NCI-H82 (cell line): ENCODE measurements around the gene PIK3R1.

Source experiments
- DNase-seq: peaks from one replicate; lab custom pipeline; 2025; lab: John Stamatoyannopoulos, UW

Gene PIK3R1

DNA sequence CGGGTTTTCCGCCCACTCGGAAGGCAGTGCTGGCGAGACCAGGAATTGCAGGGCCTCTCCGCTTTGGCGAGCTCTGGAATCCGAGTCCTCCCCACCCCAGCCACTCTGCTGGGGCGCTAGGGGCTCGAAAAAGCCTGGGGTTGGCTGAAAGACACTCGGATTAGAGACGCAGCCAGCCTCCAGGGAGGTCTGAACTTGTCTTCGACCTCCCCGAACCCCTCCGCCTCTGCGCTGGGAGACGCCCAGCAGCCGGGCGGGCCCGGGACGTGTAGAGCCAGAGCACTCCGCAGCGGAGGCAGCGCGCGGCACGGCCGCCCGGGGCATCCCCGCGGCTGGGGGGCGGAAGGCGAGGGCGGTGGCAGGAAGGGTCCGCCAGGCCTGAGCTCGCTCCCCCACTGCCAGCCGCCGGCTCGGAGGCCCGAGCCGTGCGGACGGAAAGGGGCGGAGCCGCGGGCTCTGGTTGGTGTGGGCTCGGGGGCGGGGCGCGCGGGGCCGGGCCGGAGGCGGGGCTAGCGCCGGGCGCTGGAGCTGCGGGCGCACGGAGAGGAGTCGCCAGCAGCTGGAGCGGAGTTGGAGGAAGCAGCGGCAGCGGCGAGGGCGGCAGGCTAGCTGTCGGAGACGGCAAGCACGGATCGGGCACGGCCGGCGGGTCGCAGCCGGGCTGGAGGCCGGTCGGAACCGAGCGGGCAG is at the start of gene PIK3R1:
Gene PIK3R1 (plus strand): TSS at position 549 of the 690 bp plus-strand sequence. CDS start 10,920 bp downstream, outside the sequence.
- DNase-seq: peak; percentile 94

DNA sequence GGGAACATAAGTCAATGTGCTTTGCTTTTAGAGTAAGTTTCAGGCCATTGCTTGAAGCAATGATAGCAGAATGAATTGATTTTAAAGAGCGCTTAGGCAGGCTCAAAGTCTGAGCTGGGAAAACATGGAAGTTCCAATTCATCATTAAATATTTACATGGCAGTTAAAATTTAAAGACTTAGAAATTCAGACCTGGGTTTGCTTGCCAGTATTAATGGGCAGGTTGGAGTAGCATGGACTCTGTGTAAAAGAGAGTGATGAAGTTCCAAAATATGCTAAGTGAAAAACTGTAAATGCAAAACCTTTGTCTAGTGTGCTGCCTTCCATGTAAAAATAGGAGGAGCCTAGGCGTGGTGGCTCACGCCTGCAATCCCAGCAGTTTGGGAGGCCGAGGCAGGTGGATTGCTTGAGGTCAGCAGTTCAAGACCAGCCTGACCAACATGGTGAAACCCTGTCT is 48.3 kb upstream of the PIK3R1 start:
- no peak for DNase-seq

DNA sequence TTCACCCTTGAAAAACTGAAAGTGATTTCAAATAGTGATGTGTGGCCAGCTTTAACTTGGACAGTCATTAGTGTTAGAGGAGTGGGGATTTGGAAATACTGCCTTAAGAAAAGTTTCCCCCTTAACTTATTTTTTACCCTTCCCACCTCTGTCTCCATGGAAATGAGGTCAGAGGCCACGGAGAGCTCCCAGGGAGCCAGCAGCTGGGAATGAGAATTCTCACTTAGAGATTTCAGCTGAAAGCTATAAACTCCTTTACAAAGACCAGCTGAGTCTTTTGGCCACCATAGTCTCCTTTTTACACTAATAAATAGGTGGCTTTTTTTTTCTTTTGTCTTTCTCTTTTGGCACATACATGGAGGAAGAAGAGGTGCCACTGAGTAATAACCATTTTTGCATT is 45.7 kb upstream of the PIK3R1 start:
- DNase-seq: no peak

DNA sequence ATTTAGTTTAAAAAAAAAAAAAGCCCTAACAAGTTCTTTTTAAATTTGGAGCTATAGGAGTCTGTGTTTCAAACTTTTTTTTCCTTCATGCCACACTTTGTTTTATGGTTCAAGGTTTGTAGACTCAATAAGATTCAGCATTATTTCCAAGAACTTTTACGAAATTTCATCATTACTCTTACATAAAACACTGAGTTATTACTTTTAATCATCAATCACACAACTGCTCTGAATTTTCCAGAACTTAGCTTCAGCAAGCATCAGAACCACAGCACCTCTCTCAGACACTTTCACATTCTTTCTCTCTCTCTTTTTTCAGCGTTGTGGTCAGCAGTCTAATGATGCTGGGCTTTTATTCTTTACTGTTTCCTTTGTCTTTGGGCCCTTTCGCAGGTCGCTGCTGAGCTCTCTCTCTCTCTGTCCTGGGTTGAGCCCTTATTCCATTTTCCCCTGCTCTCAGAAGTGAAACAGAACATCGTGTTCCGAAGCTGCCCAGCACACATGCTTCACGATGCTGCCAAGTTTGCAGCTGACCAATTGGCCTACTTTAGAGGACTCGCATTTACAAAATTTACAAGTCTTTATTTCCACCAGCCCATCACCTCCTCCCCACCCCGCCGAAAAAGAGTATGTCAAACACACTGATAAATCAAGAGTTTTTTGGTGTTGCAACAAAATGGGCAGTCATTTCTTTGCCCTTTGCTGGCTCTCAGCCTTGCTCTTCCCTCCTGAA is 44.6 kb upstream of the PIK3R1 start:
- DNase-seq: no peak

DNA sequence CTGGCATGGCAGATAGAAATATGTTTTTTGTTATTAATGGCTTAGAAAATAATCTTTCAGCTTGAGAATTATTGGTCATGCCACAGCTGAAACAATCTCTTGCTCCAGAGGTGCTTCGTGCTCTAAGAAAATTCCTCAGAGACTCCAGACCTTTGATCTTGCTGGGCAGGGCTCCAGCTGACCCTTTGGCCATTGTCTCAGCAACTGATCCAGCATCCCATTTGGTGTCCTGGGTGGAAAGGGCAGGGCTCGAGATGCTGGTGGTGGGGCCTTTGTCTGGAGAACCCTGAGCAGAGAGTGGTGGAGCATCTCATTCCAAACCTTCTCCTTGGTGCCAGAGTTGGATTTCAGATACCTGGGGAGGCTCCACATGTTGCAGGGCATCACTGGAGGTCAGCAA is 43.2 kb upstream of the PIK3R1 start:
- DNase-seq: no peak

DNA sequence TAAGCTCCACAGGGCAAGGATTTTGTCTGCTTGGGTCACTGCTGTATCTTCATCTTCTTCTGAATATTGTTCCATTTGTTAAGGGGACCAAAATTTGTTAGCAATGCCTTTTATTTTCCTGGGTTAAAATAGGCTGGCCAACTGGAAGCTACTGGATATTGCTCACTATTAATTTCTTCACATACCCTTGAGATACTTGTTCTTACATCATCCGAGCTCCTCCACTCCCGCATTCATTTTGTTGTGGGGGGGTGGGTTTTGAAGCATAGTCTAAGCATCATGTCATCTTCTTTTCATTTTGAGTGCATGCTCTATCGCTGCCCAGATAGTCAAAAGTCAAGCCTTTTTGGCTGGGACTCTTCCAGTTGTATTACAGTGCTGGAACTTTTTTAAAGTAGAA is 42.5 kb upstream of the PIK3R1 start:
- no peak for DNase-seq

DNA sequence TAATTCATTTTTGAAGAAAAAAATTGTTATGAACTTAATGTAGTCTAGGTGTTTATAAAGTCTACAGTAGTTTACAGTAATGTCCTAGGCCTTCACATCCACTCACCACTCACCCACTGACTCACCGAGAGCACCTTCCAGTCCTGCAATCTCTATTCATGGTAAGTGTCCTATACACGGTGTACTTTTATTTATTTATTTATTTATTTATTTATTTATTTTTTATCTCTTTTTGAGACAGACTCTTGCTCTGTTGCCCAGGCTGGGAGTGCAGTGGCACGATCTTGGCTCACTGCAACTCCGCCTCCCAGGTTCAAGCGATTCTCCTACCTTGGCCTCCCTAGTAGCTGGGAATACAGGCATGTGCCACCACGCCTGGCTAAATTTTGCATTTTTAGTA is 39.3 kb upstream of the PIK3R1 start:
- DNase-seq: no peak

DNA sequence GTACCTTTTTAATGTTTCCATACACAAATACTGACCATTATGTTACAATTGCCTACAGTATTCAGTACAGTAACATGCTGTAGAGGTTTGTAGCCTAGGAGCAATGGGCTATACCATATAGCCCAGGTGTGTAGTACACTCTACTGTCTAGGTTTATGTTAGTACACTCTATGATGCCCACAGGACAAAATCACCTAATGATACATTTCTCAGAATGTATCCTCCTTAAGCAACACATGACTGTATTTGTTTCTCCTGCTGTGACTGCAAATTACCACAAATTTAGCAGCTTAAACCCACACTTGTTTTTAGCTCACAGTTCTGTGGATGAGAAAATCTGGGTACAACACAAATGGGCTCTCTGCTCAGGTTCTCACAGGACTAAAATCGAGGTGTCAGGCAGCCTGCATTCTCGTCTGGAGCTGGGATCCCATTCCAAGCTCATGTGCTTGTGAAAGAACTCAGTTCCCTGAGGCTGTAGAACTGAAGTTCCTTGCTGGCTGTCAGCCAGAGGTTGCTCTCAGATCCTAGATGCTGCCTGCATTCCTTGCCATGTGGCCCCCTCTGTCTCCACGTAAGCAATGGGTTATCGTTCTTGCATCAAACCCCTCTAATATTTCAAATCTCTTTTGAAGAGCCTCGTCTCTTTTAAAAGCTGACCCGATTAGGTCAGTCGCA is 38.6 kb upstream of the PIK3R1 start:
- DNase-seq: no peak

DNA sequence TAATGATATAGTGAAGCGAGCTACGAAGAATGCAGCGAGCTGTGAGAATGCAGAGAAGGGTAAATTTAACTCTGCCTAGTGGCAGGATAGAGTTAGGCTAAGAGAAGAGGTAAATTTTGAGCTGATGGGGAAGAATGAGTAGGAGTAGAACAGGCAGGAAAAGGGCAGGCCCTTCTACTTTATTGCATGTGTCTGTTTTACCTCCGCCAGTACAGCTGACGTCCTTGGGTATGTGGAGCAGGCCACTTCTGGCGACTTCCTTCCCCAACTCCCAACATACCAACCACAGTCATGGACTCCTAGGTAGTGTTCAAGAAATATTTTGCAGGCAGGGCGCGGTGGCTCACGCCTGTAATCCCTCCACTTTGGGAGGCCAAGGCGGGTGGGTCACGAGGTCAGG is 37.9 kb upstream of the PIK3R1 start:
- DNase-seq: no peak

DNA sequence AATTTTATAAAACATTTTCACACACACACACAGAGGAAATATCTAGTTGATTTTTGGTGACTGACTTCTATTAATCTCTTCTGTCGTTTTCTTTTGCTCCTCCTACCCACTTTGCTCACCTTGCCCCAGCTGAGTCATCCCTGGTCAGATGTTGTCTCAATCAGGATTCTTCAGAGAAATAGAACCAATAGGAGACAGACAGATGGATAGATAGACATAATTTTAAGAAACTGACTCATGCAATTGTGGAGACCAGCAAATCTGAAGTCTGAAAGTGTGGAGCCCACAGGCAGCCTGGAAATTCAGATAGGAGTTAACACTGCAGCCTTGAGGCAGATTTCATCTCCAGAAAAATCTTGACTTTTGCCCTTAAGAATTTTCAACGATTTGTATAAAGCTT is 37.0 kb upstream of the PIK3R1 start:
- no peak for DNase-seq

DNA sequence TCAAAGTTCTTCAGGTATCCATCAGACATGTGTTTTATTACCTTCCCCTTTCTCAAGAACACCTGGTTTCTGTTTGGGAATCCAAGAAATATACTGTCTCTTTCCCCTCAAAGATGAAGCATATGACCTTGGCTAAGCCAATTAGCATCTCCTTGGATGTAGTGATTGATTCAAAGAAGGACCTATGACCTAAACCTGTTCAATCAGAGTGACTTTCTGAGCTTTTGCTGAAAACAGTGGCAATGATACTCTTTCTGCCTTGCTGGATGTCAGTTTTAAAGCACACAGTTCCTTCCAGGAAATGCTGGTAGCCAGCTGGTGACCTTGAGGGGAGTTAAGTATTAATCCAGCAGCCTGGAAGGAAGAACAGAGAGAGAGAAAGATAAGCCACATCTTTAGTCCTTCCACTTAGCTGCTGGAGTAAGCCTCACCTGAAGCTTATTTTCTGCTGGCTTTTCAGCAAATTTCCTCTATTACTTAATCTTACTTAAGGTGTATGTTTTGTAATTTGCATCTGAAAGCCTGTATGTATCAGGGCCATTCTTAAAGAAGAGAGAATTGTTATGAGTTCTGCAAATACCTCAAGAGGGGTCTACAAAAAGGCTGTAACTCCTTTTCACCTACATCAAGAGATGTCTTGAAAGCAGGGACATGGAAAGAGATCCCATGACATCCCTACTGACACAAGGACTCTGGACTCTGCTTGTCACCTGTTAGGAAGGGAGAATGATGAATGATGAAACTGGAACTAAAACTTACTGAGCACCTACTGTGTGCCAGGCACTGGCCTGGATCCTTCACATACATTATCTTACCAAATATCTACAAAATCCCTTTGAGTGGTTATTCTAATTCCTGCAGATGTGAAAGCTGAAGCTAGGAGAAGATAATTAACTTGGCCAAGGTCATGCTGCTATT is 35.2 kb upstream of the PIK3R1 start:
- peak; percentile 31 for DNase-seq

DNA sequence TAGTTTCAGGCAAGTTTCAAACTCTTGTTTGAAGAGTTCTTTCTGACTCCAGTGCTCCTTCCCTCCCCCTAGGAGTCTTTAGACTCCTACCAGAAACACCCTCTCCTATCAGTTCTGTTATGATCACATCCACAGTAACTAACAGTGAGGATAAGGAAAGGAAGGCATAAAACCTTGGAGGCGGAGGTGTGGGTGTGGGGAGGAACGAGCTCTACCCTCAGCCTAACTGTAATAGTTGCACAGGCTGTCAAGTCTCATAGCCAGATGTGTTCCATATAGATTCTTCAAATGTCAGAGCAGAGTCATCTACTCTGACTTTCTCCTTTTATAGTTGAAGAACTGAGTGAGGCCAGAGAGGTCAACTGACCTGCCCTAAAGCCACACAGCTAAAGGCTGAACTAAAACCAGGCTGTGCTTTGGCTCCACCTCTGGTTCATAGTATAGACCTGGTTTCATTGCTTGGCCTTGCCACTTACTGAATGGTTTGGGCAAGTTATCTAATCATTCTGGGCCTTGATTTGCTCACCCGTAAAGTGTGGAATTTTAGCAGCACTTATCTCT is 34.4 kb upstream of the PIK3R1 start:
- no peak for DNase-seq

DNA sequence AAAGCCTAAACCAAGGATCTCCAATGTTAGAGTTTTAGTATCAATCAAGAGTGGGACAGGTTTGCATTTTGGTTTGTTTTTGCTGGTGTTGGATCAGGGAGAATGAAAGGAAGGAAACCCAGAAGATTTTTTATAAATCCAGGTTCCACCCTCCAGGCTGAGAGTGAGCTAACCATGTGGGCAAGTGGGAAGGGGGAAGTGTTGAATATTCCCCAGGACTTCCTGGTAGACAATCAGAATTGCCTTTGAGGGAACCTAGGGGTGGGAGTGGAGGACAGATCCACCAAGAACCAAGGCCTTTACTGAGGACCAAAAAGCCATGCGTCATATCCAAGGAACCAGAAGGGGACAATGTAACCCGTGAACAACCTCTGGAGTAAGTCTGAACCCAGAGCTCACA is 33.5 kb upstream of the PIK3R1 start:
- DNase-seq: no peak

DNA sequence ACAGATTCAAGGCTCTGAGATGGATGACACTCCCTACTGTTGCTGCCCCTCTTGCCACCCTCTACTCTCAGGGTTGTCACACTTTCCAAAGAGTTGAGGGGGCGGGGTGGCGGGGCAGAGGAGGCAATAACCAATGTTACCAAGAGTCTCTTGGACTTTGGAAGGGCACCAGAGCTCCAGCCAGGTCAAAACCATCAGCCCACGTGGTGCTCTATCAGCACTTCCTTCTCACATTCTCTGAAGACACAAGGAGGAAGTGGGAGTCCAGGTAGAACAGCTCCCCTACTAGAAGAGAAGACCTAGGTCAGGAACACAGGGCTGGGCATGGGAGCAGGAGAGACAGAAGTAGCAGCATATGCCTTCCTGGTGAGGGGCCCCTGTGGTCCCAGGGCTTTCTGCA is 33.0 kb upstream of the PIK3R1 start:
- DNase-seq: no peak

DNA sequence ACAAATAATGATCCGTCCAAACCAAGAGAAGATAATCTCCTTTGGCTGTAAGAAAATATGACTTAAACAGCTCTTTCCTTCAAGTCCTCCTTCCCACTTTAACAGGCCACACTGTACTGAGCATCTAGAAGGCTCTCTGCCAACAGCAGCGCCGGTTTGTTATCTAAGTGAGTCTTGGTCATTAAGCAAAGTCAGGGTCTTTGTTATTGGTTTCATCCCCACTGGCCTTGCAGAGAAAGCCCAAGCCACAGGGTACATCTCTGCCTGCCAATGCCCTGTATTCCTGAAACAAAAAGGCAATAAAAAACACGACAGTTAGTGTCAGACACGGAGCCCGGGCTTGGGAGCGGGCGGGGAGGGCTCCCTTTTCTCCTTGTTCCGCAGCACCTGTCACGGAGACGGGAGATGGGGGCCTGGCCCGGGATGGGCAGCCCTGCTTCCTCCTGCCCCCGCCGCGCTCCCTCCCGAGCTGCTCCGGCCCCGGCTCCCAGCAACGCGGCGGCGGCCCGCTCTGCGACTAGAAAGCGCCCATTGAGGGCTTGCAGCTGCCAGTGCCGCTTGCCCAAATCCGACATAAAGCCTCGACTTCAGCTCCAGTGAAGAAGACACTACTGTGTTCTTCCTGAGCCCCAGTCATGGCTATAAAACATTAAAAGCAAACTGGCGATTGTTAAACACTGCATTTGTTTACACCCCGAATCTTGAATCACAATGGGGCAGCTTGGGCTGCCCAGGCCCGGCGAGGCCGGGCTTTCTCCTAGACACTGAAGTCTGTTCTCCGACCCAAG is 28.1 kb upstream of the PIK3R1 start:
- no peak for DNase-seq

DNA sequence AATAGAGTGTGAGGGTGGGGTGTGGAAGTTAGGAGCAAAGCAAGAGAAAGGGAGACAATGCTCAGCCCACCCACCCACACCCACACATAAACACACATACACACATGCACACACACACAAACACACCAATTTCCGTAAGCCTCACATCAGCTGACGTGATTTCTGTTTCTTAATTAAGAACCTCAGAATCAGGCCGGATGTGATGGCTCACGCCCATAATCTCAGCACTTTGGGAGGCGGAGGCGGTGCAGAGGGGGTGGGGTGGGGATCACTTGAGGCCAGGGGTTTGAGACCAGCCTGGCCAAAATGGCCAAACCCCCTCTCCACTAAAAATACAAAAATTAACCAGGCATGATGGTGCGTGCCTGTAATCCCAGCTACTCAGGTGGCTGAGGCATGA is 26.4 kb upstream of the PIK3R1 start:
- DNase-seq: no peak

DNA sequence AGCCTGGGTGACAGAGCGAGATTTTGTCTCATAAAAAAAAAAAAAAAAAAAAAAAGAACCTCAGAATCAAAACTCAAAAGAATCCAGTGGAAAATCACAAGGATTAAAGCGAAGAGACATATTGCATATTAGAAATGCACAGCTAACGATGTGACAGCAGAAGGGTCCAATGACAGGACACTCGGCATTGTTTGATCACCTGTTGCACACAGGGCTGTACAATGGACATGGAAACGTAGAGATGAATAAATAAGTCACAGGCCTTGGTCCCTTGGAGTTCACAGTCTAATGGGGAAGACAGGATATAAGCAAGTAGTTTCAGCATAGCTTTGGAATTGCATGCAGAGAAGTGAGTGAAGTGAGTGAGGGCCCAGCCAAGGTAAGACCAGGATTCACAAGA is 25.9 kb upstream of the PIK3R1 start:
- no peak for DNase-seq

DNA sequence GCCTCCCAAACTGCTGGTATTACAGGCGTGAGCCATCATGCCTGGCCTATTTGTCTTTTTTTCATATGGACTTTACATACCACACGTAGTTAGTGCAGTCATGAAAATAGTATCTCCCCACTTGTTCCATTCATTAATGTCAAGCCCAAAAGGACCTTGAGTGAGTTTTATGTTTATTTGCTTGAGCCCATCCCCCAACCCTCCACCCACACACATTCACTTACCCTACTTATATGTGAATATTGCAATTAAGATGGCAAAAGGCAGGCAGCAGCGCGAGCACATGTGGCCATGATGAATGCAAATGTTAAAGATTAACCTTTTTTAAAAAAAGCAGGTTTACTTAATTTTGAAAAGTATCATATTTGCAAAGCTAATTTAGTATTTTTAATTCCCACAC is 24.9 kb upstream of the PIK3R1 start:
- DNase-seq: no peak

DNA sequence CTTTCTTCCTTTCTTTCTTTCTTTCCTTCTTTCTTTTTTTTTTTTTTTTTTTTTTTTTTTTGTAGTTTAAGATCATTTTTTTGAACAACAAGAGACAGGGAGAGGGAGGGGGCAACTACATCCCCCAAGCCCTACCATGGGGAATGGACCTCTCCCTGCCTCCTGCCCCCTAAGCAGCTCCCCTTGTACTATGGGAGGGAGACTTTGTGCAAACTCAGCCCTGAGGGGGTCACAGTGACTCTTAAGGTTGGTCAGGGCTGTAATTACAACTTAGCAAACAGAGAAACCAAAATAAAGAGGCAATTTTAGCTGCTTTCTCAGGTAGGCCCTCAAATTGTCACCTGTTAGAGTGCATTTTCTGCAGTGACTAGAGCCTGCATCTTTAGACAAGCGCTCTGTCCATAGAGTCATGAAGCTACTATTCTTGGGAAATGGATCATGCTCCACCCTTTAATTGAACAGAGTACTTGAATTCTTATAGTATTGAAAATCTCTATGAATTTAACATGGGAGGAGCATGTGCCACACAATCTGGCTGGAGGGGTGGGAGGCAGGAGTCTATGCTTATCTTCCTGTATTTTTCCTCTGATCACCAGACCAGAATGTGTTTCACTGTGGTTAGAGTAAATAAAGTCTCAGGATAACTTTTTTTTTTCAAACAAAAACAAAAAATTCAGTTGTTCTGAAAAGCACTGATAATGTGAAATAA is 24.3 kb upstream of the PIK3R1 start:
- DNase-seq: no peak

DNA sequence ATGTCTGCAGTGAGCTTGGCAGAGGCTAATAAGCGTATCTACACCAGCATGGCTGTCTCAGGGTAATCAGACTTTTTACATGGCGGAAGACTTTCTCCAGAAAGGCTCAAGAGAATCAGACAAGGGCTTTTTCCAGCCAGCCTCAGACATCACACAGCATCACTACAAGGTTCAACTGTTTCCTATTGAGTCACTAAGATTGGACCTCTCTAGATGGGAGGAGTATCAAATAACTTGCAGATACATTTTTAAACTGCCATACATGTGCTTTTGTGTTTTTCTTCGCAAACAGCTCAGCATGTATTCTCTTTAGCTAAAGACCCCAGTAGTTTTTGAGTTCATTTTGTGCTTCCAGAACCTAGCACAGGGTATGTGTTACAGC is 22.9 kb upstream of the PIK3R1 start:
- DNase-seq: no peak
